Vagina (tissue), 2 donors: ENCODE measurements around the gene FAM156A.
"Not testable (repeated sequence)": the region's sequence is repeated elsewhere in the genome, so short reads cannot be mapped to it uniquely, and the experiment has no call there.

Experiments
- CTCF ChIP-seq, 3 experiments: fragments of 450-650 bp in 2 of 3; fragments of 200-600 bp in 1 of 3; sonication (generic) in 1 of 3; IDR thresholded peaks; one replicate each; pipeline ENCODE4 v1.5.1; 2017 to 2019; ENCODE audit warnings: antibody characterized with exemption in 3 of 3, mild to moderate bottlenecking in 2 of 3, moderate library complexity in 2 of 3
- POLR2A ChIP-seq, 2 donors: fragments of 450-650 bp; IDR thresholded peaks; one replicate each; pipeline ENCODE4 v1.6.1; 2017; ENCODE audit warnings: antibody characterized with exemption in 2 of 2, mild to moderate bottlenecking in 2 of 2, moderate library complexity in 2 of 2
- POLR2AphosphoS5 ChIP-seq, 2 donors: sonication (generic); formaldehyde crosslinking; IDR thresholded peaks; one replicate each; pipeline ENCODE4 v1.9.0; 2017; ENCODE audit warnings: antibody characterized with exemption in 2 of 2, mild to moderate bottlenecking in 2 of 2, low read depth in 1 of 2; ENCODE audit not compliant: insufficient read depth in 1 of 2

- not testable (repeated sequence) for TF ChIP-seq CTCF (IDR thresholded peaks at IDR 0.05); POLR2A (IDR thresholded peaks at IDR 0.05); POLR2AphosphoS5 (IDR thresholded peaks at IDR 0.05; ENCODE audit: insufficient read depth in 1 of 2, low read depth in 1 of 2)
Observed at GRCh38 chrX:52909313-52909969, 48.9 kb downstream of the FAM156A start.
